Panc1 (cell line): Measurements from ENCODE around the gene TOP2A. TPM values are rescaled to one million over a fixed set of nuclear protein-coding genes. Genes with fewer than 3 reads are reported as not detected.

ENCODE experiments used
- ATAC-seq: fragments of 200-7000 bp; cut with Tn5 transposase; 2 replicates; pipeline ENCODE4 v1.9.1; 2020; ENCODE audit warnings: mild to moderate bottlenecking, moderate library complexity
- BruUV-seq: library from RNA; stranded (reverse); fragments of 400-500 nt; replicated peaks from 2 replicates; lab custom pipeline; 2021; lab: Mats Ljungman, UMichigan
- CTCF ChIA-PET: fragments of 300-600 bp; sonication (Branson Sonifier 250); formaldehyde crosslinking; loops from one replicate; lab custom pipeline; 2022; ENCODE audit warnings: antibody characterized with exemption; lab: Charles Lee
- POLR2A ChIA-PET: fragments of 300-600 bp; sonication (Branson Sonifier 250); formaldehyde crosslinking; loops from one replicate; lab custom pipeline; 2022; ENCODE audit warnings: antibody characterized with exemption; lab: Charles Lee
- DNase-seq: peaks from one replicate; pipeline ENCODE4 v3.0.0-alpha.2; 2010; ENCODE audit warnings: low read depth, low spot score
- H3K27ac ChIP-seq: 2 replicates; pipeline ENCODE4 v1.5.1; 2011; ENCODE audit warnings: mild to moderate bottlenecking, low read length, inconsistent platforms
- H3K27me3 ChIP-seq: fragments of 200-500 bp; sonication (Bioruptor generic); 2 replicates; pipeline ENCODE4 v1.6.0; 2014; ENCODE audit warnings: low read length, inconsistent platforms; ENCODE audit not compliant: control insufficient read depth, insufficient read depth
- H3K36me3 ChIP-seq: fragments of 200-500 bp; sonication (Bioruptor generic); 2 replicates; pipeline ENCODE4 v1.5.1; 2014; ENCODE audit warnings: inconsistent platforms, mild to moderate bottlenecking, low read length, moderate library complexity; ENCODE audit not compliant: control insufficient read depth, insufficient read depth
- H3K4me1 ChIP-seq: 2 replicates; pipeline ENCODE4 v1.5.1; 2011; ENCODE audit warnings: inconsistent platforms, mild to moderate bottlenecking, low read length, moderate library complexity; ENCODE audit not compliant: control insufficient read depth, insufficient read depth
- H3K4me3 ChIP-seq, 2 experiments: 2 replicates each; pipeline ENCODE4 v1.5.1; 2011 to 2012; ENCODE audit warnings: low read depth in 2 of 2, low read length in 2 of 2, mild to moderate bottlenecking in 2 of 2, inconsistent platforms in 1 of 2, moderate library complexity in 1 of 2
- H3K9me3 ChIP-seq: fragments of 200-500 bp; sonication (Bioruptor generic); 2 replicates; pipeline ENCODE4 v1.5.1; 2014; ENCODE audit warnings: low read depth, mild to moderate bottlenecking, inconsistent platforms, low read length, moderate library complexity; ENCODE audit not compliant: control insufficient read depth, insufficient read depth
- POLR2AphosphoS5 ChIP-seq: IDR thresholded peaks from 2 replicates; pipeline ENCODE4 v1.6.1; 2012; ENCODE audit warnings: mild to moderate bottlenecking, low read depth, low read length, moderate library complexity
- SIN3A ChIP-seq: IDR thresholded peaks from 2 replicates; pipeline ENCODE4 v1.6.1; 2012; ENCODE audit warnings: low read depth, mild to moderate bottlenecking, low read length, moderate library complexity, borderline replicate concordance; ENCODE audit not compliant: insufficient read depth
- TCF7L2 ChIP-seq: IDR thresholded peaks from 2 replicates; pipeline ENCODE4 v1.6.1; 2011; ENCODE audit warnings: mild to moderate bottlenecking, low read depth, low read length, inconsistent platforms
- in situ Hi-C: cut with HindIII; loops from 2 replicates; pipeline ENCODE4 v1.10.0; 2016; ENCODE audit warnings: low sequenced_read_pairs, low pct_unique_long_range_greater_than_20kb
- intact Hi-C: fragments of 100-400 bp; cut with micrococcal nuclease; formaldehyde crosslinking; loops from one replicate; pipeline ENCODE4 v1.10.0; 2022; ENCODE audit not compliant: unreplicated experiment
- total RNA-seq: library from RNA; stranded (reverse); gene quantifications from one replicate; pipeline ENCODE4 v1.2.1, GENCODE V29; 2021; ENCODE audit not compliant: unreplicated experiment
- TF ChIP-seq, protein P1 (sequence below): fragments of 450-650 bp; IDR thresholded peaks from 2 replicates; pipeline ENCODE4 v1.5.1; 2017; ENCODE audit warnings: mild to moderate bottlenecking
- TF ChIP-seq, protein P2 (sequence below), 2 experiments: IDR thresholded peaks; 2 replicates each; pipeline ENCODE4 v1.6.1; 2011 to 2012; ENCODE audit warnings: low read depth in 2 of 2, control low read depth in 1 of 2, low read length in 1 of 2, mild to moderate bottlenecking in 1 of 2, moderate library complexity in 1 of 2; ENCODE audit not compliant: insufficient read depth in 1 of 2

TOP2A gene
- total RNA-seq, 1 experiment from 2014 or later = 230 TPM

- no peaks in the 10 kb centered on the region for H3K27me3 ChIP-seq
- intact Hi-C loops (no loop called here), in situ Hi-C loops (no loop called here)
- H3K27ac ChIP-seq = no peak overlapping the region
- no peaks in the 10 kb centered on the region for H3K4me1 ChIP-seq
- ATAC-seq (no peak), DNase-seq (no peak)
- H3K36me3 ChIP-seq = no peaks in the 10 kb centered on the region
- CTCF ChIA-PET = interaction anchor here (0.6 to 1.1 kb wide), 6 partner anchors 25 to 341 kb away, joined by 3 to 13 read pairs (median 4); no protein-coding TSS in a partner anchor
- H3K9me3 ChIP-seq = no peaks in the 10 kb centered on the region
- no peak overlapping the region for H3K4me3 ChIP-seq
- TF ChIP-seq POLR2AphosphoS5 (no peak), SIN3A (no peak)
- BruUV-seq = no TSS peak
- POLR2A ChIA-PET = no interaction called here
These were observed 33.7 kb upstream of the TOP2A start for GRCh38 chr17:40451420-40451819.

DNA sequence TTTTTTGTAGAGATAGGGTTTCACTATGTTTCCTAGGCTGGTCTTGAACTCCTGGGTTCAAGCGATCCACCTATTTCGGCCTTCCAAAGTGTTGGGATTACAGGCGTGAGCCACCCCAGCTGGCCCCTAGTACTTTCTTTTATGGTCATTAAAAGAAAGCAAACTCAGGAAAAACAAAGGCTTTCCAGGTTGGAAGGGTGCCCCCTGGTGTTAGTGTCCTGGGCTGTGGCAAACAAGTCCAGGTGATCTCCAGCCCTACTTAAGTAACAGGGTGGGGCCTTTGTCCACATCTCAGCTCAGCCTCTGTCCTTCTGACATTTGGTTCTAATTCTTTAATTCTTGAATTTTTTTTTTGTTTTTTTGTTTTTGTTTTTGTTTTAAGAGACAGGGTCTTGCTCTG is 32.5 kb upstream of the TOP2A start:
- Histone ChIP-seq H3K36me3 (no peaks in the 10 kb centered on the region), H3K4me1 (peaks cover 3% of the 10 kb centered on the region; the same call in 1 of the 2 replicates), H3K27me3 (no peaks in the 10 kb centered on the region), H3K4me3 (no peak overlapping the region), H3K9me3 (no peaks in the 10 kb centered on the region), H3K27ac (no peak overlapping the region)
- in situ Hi-C loops (no loop called here), intact Hi-C loops (no loop called here)
- DNase-seq (no peak), ATAC-seq (0 out of 2 replicates have a peak, but pooled peaks have one; percentile 58)
- ChIA-PET CTCF (interaction anchor here (0.6 to 1.3 kb wide), 2 partner anchors 9 to 33 kb away, joined by 3 to 5 read pairs; partner anchors contain the start of gene TOP2A), POLR2A (interaction anchor here (0.6 kb wide), 1 partner anchor 48 kb away, joined by 6 read pairs; no protein-coding TSS in a partner anchor)
- no TSS peak for BruUV-seq
- TF ChIP-seq, protein P1, sequence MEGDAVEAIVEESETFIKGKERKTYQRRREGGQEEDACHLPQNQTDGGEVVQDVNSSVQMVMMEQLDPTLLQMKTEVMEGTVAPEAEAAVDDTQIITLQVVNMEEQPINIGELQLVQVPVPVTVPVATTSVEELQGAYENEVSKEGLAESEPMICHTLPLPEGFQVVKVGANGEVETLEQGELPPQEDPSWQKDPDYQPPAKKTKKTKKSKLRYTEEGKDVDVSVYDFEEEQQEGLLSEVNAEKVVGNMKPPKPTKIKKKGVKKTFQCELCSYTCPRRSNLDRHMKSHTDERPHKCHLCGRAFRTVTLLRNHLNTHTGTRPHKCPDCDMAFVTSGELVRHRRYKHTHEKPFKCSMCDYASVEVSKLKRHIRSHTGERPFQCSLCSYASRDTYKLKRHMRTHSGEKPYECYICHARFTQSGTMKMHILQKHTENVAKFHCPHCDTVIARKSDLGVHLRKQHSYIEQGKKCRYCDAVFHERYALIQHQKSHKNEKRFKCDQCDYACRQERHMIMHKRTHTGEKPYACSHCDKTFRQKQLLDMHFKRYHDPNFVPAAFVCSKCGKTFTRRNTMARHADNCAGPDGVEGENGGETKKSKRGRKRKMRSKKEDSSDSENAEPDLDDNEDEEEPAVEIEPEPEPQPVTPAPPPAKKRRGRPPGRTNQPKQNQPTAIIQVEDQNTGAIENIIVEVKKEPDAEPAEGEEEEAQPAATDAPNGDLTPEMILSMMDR = peak; percentile 88
- TF ChIP-seq TCF7L2 = no peak

DNA sequence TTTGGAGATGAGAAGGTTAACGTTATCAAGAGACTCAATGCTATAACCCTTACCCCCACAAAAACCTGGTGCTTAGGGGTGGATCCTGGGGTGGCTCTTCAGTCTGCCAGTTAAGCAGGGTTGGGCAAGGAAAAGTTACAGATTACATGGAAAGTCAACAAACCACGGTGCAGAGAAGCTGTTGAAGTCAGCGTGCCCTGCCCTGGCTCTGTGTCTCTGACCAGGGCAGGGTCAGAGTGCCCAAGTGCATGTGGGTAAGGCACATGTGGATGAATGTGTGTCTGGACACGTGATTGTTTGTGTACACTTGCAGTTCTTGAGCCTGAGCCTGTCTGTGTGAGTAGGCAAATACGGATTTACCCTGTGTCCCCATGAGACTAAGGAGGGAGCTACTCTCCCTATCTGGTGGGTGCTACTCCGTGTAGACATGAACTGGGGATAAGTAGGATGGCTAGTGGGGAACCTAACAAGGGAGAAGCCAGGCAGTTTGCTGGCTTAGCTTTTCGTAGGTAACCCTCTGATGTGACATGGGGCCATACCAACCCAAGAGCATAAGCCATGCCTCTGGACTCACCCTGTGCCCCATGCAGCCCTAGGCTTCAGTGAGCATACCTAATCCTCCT is 31.1 kb upstream of the TOP2A start:
- no peaks in the 10 kb centered on the region for H3K36me3 ChIP-seq
- no peaks in the 10 kb centered on the region for H3K27me3 ChIP-seq
- H3K9me3 ChIP-seq = no peaks in the 10 kb centered on the region
- no TSS peak for BruUV-seq
- in situ Hi-C loops = no loop called here
- TF ChIP-seq, protein P2, sequence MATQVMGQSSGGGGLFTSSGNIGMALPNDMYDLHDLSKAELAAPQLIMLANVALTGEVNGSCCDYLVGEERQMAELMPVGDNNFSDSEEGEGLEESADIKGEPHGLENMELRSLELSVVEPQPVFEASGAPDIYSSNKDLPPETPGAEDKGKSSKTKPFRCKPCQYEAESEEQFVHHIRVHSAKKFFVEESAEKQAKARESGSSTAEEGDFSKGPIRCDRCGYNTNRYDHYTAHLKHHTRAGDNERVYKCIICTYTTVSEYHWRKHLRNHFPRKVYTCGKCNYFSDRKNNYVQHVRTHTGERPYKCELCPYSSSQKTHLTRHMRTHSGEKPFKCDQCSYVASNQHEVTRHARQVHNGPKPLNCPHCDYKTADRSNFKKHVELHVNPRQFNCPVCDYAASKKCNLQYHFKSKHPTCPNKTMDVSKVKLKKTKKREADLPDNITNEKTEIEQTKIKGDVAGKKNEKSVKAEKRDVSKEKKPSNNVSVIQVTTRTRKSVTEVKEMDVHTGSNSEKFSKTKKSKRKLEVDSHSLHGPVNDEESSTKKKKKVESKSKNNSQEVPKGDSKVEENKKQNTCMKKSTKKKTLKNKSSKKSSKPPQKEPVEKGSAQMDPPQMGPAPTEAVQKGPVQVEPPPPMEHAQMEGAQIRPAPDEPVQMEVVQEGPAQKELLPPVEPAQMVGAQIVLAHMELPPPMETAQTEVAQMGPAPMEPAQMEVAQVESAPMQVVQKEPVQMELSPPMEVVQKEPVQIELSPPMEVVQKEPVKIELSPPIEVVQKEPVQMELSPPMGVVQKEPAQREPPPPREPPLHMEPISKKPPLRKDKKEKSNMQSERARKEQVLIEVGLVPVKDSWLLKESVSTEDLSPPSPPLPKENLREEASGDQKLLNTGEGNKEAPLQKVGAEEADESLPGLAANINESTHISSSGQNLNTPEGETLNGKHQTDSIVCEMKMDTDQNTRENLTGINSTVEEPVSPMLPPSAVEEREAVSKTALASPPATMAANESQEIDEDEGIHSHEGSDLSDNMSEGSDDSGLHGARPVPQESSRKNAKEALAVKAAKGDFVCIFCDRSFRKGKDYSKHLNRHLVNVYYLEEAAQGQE (IDR thresholded peaks at IDR 0.05; ENCODE audit: insufficient read depth in 1 of 2, low read depth in 2 of 2, low read length in 1 of 2) = no peak
- TF ChIP-seq, protein P1 = no peak
- TF ChIP-seq POLR2AphosphoS5 (no peak), SIN3A (no peak), TCF7L2 (no peak)
- no peak for ATAC-seq
- H3K27ac ChIP-seq = no peak overlapping the region
- ChIA-PET CTCF (interaction anchor here (0.7 to 1.3 kb wide), 3 partner anchors 31 to 84 kb away, joined by 3 to 6 read pairs (median 3); partner anchors contain the start of gene TOP2A), POLR2A (interaction anchor here (0.7 kb wide), 1 partner anchor 45 kb away, joined by 4 read pairs; no protein-coding TSS in a partner anchor)
- H3K4me3 ChIP-seq = no peak overlapping the region
- intact Hi-C loops = no loop called here
- DNase-seq = no peak
- peaks cover 7% of the 10 kb centered on the region; the same call in 1 of the 2 replicates for H3K4me1 ChIP-seq
